A172 (cell line): ENCODE data around the gene ZNF787. TPM values are rescaled to one million over a fixed set of nuclear protein-coding genes. Genes with fewer than 3 reads are reported as not detected.
"Not testable (repeated sequence)": the region's sequence is repeated elsewhere in the genome, so short reads cannot be mapped to it uniquely, and the experiment has no call there.

Source experiments
- DNase-seq: peaks from one replicate; pipeline ENCODE4 v3.0.0-alpha.2; 2015; ENCODE audit warnings: low spot score
- total RNA-seq: library from RNA; depleted of rRNA; stranded (reverse); fragments of >200 nt; shearing (Covaris generic); gene quantifications from 2 replicates; pipeline ENCODE4 v1.2.3, GENCODE V29; 2014; rRNA removed

ZNF787 gene
- total RNA-seq, result 18.1 and 44.8 TPM in 2 replicates

- peak; percentile 97 for DNase-seq
Measured at GRCh38 chr19:56121180-56122167, at the start of gene ZNF787. TSS of gene ZNF787 (minus strand) at chr19:56121295. CDS start at chr19:56103217, 18,078 bp downstream.

GRCh38 chr19:56170261-56170660 is 49.2 kb upstream of the ZNF787 start:
- DNase-seq, result peak; percentile 99

- DNase-seq, result peak; percentile 34
Measured at GRCh38 chr19:56167064-56167578, 46.0 kb upstream of the ZNF787 start.

GRCh38 chr19:56163097-56163496 is 42.0 kb upstream of the ZNF787 start:
- DNase-seq, result no peak

- DNase-seq, result peak; percentile 73
Measured at GRCh38 chr19:56162258-56162657, 41.2 kb upstream of the ZNF787 start.

- DNase-seq, result no peak
Measured at GRCh38 chr19:56161534-56161933, 40.4 kb upstream of the ZNF787 start.

- DNase-seq, result no peak
Measured at GRCh38 chr19:56159622-56160271, 38.7 kb upstream of the ZNF787 start.

- DNase-seq, result no peak
Measured at GRCh38 chr19:56159009-56159559, 38.0 kb upstream of the ZNF787 start.

- DNase-seq, result no peak
Measured at GRCh38 chr19:56158170-56158757, 37.2 kb upstream of the ZNF787 start.

- no peak for DNase-seq
Measured at GRCh38 chr19:56156768-56157167, 35.7 kb upstream of the ZNF787 start.

- no peak for DNase-seq
Measured at GRCh38 chr19:56155124-56155687, 34.1 kb upstream of the ZNF787 start.

- no peak for DNase-seq
Measured at GRCh38 chr19:56153507-56153906, 32.4 kb upstream of the ZNF787 start.

- no peak for DNase-seq
Measured at GRCh38 chr19:56152644-56153043, 31.5 kb upstream of the ZNF787 start.

GRCh38 chr19:56150358-56150757 is 29.3 kb upstream of the ZNF787 start:
- no peak for DNase-seq

- no peak for DNase-seq
Measured at GRCh38 chr19:56149656-56150038, 28.6 kb upstream of the ZNF787 start.

- DNase-seq, result not testable (repeated sequence)
Measured at GRCh38 chr19:56148955-56149655, 28.0 kb upstream of the ZNF787 start.

GRCh38 chr19:56148096-56148495 is 27.0 kb upstream of the ZNF787 start:
- no peak for DNase-seq

- no peak for DNase-seq
Measured at GRCh38 chr19:56147307-56147706, 26.2 kb upstream of the ZNF787 start.

- no peak for DNase-seq
Measured at GRCh38 chr19:56146904-56147303, 25.8 kb upstream of the ZNF787 start.

GRCh38 chr19:56145698-56146097 is 24.6 kb upstream of the ZNF787 start:
- DNase-seq, result no peak

- DNase-seq, result no peak
Measured at GRCh38 chr19:56144831-56145230, 23.7 kb upstream of the ZNF787 start.
